SU-DHL-6 (cell line): Measurements from ENCODE around the gene CEP164.

Experiments
- CTCF ChIP-seq: fragments of 200-600 bp; sonication (generic); IDR thresholded peaks from one replicate; pipeline ENCODE4 v1.5.1; 2017; ENCODE audit warnings: antibody characterized with exemption, mild to moderate bottlenecking, low read length, moderate library complexity; ENCODE audit not compliant: insufficient read depth, poor library complexity, severe bottlenecking
- EZH2phosphoT487 ChIP-seq: fragments of 200-600 bp; sonication (generic), shearing (Covaris generic); conservative IDR thresholded peaks from 2 replicates; pipeline ENCODE4 v1.6.1; 2018; ENCODE audit warnings: mild to moderate bottlenecking, antibody characterized with exemption, low read length, moderate library complexity, mixed read lengths

GRCh38 chr11:117431436-117431835 is 103.8 kb downstream of the CEP164 start:
- TF ChIP-seq CTCF, result no peak
- TF ChIP-seq EZH2phosphoT487, result no peak
